Natural killer cell (primary cell): ENCODE results near the gene WT1. TPM values are rescaled to one million over a fixed set of nuclear protein-coding genes. Genes with fewer than 3 reads are reported as not detected.

ENCODE experiments used
- ATAC-seq, 3 donors: fragments of 150-1000 bp in 2 of 3; fragments of 200-7000 bp in 1 of 3; cut with Tn5 transposase; 1 replicate in 1 of 3; 2 replicates in 2 of 3; pipeline ENCODE4 v1.10.0; 2021; ENCODE audit warnings: mild to moderate bottlenecking in 2 of 3, moderate library complexity in 2 of 3
- DNase-seq, 2 donors: peaks; one replicate each; pipeline versions ENCODE4 v3.0.0 to v3.0.0-alpha.2; 2013 to 2021; ENCODE audit warnings: mixed read lengths in 1 of 2
- H3K27ac ChIP-seq: one replicate; pipeline ENCODE4 v1.5.1; 2013; ENCODE audit warnings: mild to moderate bottlenecking, low read length
- H3K27me3 ChIP-seq: one replicate; pipeline ENCODE4 v1.6.1; 2013; ENCODE audit warnings: low read length; ENCODE audit not compliant: control insufficient read depth, insufficient read depth
- H3K36me3 ChIP-seq: one replicate; pipeline ENCODE4 v1.6.1; 2013; ENCODE audit warnings: low read length; ENCODE audit not compliant: control insufficient read depth, insufficient read depth
- H3K4me1 ChIP-seq: one replicate; pipeline ENCODE4 v1.6.1; 2013; ENCODE audit warnings: low read length; ENCODE audit not compliant: control insufficient read depth, insufficient read depth
- H3K4me3 ChIP-seq: one replicate; pipeline ENCODE4 v1.5.1; 2013; ENCODE audit warnings: low read length
- H3K9me3 ChIP-seq: one replicate; pipeline ENCODE4 v1.6.1; 2013; ENCODE audit warnings: low read length; ENCODE audit not compliant: control insufficient read depth, insufficient read depth
- H3K27ac Mint-ChIP-seq, 2 donors: one replicate each; pipeline ENCODE4 v1.8.0; 2022; ENCODE audit warnings: mild to moderate bottlenecking in 2 of 2, mixed read lengths in 2 of 2, moderate library complexity in 1 of 2
- H3K27me3 Mint-ChIP-seq, 2 donors: one replicate each; pipeline ENCODE4 v1.8.0; 2022; ENCODE audit warnings: low read depth in 2 of 2, mixed read lengths in 2 of 2
- H3K36me3 Mint-ChIP-seq: one replicate; pipeline ENCODE4 v1.8.0; 2022; ENCODE audit warnings: mixed read lengths
- H3K4me1 Mint-ChIP-seq, 2 donors: one replicate each; pipeline ENCODE4 v1.8.0; 2022; ENCODE audit warnings: mixed read lengths in 2 of 2
- H3K4me3 Mint-ChIP-seq: one replicate; pipeline ENCODE4 v1.8.0; 2022; ENCODE audit warnings: mild to moderate bottlenecking, moderate library complexity, mixed read lengths
- H3K9me3 Mint-ChIP-seq, 2 donors: one replicate each; pipeline ENCODE4 v1.8.0; 2022; ENCODE audit warnings: mixed read lengths in 2 of 2
- WGBS: methylation state at CpG from one replicate; pipeline ENCODE4 v1.1.7; 2013; ENCODE audit warnings: missing lambda C conversion rate; ENCODE audit not compliant: insufficient coverage; 5-methylcytosine and 5-hydroxymethylcytosine counted together
- intact Hi-C: fragments of 100-400 bp; cut with micrococcal nuclease; formaldehyde crosslinking; loops from one replicate; pipeline ENCODE4 v1.14.2; 2022
- total RNA-seq, 4 donors: library from RNA; stranded (reverse); fragments of 120-200 nt in 1 of 4; gene quantifications; one replicate each; pipeline versions ENCODE4 v1.2.3 to v1.2.4, GENCODE V29; 2013 to 2022
- TF ChIP-seq, protein P1 (sequence below): fragments of 200-600 bp; IDR thresholded peaks from one replicate; pipeline ENCODE4 v1.8.0; 2022; ENCODE audit warnings: antibody characterized with exemption

The WT1 gene
- total RNA-seq, 3 donors from 2014 or later (not counting 1 experiment from before 2014, with no cell fraction given) = not detected

DNA sequence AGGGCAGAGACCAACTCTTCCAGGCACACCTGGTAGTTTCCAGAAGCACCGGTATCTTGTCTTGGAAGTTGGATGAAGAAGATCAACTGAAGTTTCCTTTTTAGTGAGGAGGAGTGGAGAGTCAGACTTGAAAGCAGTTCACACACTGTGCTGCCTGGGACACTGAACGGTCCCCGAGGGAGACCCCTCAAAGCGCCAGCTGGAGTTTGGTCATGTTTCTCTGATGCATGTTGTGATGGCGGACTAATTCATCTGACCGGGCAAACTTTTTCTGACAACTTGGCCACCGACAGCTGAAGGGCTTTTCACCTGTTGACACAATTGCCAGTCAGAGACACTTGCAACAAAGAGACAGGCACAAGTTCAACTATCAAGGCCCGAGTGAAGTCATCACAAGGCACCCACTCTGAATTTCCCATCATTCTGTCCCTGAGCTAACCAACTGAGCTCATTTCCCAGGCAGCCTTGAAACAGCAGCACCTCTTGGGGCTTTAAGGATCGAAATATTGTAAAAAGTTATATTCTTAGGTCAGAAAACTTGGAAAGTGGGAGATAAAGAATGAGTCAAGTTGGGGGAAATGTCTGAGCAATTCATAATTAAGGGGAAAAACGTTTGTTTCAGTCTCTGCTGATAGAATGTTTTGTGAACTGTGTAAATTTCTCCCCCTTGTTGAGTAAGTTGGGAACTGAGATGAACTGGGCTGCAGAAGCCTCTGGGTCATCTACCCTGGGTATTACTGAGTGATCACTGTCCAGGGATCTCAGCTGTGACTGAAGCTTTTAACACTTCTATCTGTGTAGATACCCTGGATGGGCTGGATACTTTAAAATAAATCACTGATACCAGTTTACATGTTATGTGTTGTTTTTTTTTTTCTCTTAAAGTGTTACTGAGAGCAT, 46.2 kb downstream of the WT1 start:
- no peaks in the 10 kb centered on the region for H3K9me3 Mint-ChIP-seq
- intact Hi-C loops = no loop called here
- no peak overlapping the region for H3K4me3 ChIP-seq
- no peaks in the 10 kb centered on the region for H3K36me3 Mint-ChIP-seq
- DNase-seq (no peak), ATAC-seq (no peak)
- H3K36me3 ChIP-seq = no peaks in the 10 kb centered on the region
- 74% methylated on average over 10 of the region's 10 CpGs for WGBS
- no peak overlapping the region for H3K27ac Mint-ChIP-seq
- H3K4me1 Mint-ChIP-seq = peaks cover 4 to 5% of the 10 kb centered on the region in 2 donors
- TF ChIP-seq, protein P1, sequence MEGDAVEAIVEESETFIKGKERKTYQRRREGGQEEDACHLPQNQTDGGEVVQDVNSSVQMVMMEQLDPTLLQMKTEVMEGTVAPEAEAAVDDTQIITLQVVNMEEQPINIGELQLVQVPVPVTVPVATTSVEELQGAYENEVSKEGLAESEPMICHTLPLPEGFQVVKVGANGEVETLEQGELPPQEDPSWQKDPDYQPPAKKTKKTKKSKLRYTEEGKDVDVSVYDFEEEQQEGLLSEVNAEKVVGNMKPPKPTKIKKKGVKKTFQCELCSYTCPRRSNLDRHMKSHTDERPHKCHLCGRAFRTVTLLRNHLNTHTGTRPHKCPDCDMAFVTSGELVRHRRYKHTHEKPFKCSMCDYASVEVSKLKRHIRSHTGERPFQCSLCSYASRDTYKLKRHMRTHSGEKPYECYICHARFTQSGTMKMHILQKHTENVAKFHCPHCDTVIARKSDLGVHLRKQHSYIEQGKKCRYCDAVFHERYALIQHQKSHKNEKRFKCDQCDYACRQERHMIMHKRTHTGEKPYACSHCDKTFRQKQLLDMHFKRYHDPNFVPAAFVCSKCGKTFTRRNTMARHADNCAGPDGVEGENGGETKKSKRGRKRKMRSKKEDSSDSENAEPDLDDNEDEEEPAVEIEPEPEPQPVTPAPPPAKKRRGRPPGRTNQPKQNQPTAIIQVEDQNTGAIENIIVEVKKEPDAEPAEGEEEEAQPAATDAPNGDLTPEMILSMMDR = no peak
- peaks cover 0 to 19% of the 10 kb centered on the region in 2 donors for H3K27me3 Mint-ChIP-seq
- H3K27me3 ChIP-seq = no peaks in the 10 kb centered on the region
- no peak overlapping the region for H3K4me3 Mint-ChIP-seq
- H3K9me3 ChIP-seq = no peaks in the 10 kb centered on the region
- no peak overlapping the region for H3K27ac ChIP-seq
- peaks cover 4% of the 10 kb centered on the region for H3K4me1 ChIP-seq

DNA sequence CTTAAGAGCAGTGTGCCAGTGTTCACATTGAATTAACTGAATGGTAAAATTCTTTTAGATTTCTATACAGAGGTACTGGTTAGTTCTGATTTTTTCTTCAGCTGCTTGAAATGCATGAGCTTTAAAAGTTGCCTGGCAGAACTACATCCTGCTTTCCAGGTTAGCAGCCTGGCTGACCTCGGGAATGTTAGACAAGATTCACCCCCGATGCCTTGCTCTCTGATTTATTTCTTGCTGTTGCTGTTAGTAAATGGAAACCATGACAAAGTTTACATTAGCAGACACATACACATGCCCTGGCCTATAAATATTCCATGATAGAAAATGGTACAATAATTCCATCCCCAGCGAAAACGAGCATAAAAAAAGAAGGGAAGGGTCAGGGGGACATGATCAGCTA, 47.0 kb downstream of the WT1 start:
- Mint-ChIP-seq H3K4me1 (peaks cover 4 to 5% of the 10 kb centered on the region in 2 donors), H3K27me3 (peaks cover 4 to 15% of the 10 kb centered on the region in 2 donors), H3K27ac (no peak overlapping the region), H3K9me3 (no peaks in the 10 kb centered on the region), H3K36me3 (no peaks in the 10 kb centered on the region), H3K4me3 (no peak overlapping the region)
- H3K9me3 ChIP-seq = no peaks in the 10 kb centered on the region
- WGBS = 94% methylated on average over 4 of the region's 4 CpGs
- TF ChIP-seq, protein P1 = no peak
- H3K27ac ChIP-seq = no peak overlapping the region
- no peak overlapping the region for H3K4me3 ChIP-seq
- H3K27me3 ChIP-seq = no peaks in the 10 kb centered on the region
- peaks cover 4% of the 10 kb centered on the region for H3K4me1 ChIP-seq
- no peak for ATAC-seq
- no peaks in the 10 kb centered on the region for H3K36me3 ChIP-seq
- intact Hi-C loops = no loop called here
- DNase-seq = no peak

DNA sequence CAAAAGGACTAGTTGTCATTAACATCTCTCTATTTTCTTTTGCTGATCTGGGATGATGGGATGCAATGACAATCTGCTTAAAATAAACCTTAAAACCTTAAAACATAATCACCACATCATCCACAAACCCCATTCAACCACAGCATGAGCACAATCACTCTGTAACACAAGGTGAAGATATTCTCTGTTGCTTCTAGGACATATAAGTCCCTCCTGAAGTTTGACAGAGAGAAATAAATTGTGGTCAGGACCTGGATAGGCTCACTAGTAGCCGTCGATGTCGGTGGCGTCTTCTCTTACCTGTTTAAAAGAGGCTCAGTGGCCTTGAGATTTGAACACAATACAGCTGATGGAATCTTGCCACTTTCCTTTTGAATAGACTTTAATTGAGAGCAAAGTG, 47.9 kb downstream of the WT1 start:
- Histone ChIP-seq H3K36me3 (no peaks in the 10 kb centered on the region), H3K27me3 (no peaks in the 10 kb centered on the region), H3K27ac (no peak overlapping the region), H3K9me3 (no peaks in the 10 kb centered on the region), H3K4me3 (no peak overlapping the region), H3K4me1 (peaks cover 4% of the 10 kb centered on the region)
- DNase-seq (no peak), ATAC-seq (no peak)
- Mint-ChIP-seq H3K27ac (no peak overlapping the region), H3K9me3 (no peaks in the 10 kb centered on the region), H3K4me3 (no peak overlapping the region), H3K4me1 (peaks cover 2 to 4% of the 10 kb centered on the region in 2 donors), H3K27me3 (peaks cover 5 to 15% of the 10 kb centered on the region in 2 donors), H3K36me3 (no peaks in the 10 kb centered on the region)
- intact Hi-C loops = no loop called here
- WGBS = 66% methylated on average over 4 of the region's 4 CpGs
- TF ChIP-seq, protein P1 = no peak
